Activated CD8-positive, alpha-beta T cell treated with anti-CD3 and anti-CD28 coated beads for 36 hours (primary cell): ENCODE results near the gene IDH2. TPM values are rescaled to one million over a fixed set of nuclear protein-coding genes. Genes with fewer than 3 reads are reported as not detected.

ENCODE experiments used
- ATAC-seq: fragments of 200-7000 bp; cut with Tn5 transposase; one replicate; pipeline ENCODE4 v1.10.0; 2021; ENCODE audit warnings: mild to moderate bottlenecking, moderate library complexity
- CTCF ChIA-PET: fragments of 350-600 bp; sonication (Branson Sonifier 250); formaldehyde crosslinking; loops from one replicate; lab custom pipeline; 2021; ENCODE audit warnings: antibody characterized with exemption; lab: Charles Lee
- POLR2A ChIA-PET: fragments of 350-600 bp; sonication (Branson Sonifier 250); formaldehyde crosslinking; loops from one replicate; lab custom pipeline; 2021; ENCODE audit warnings: antibody characterized with exemption; lab: Charles Lee
- DNase-seq: peaks from one replicate; pipeline ENCODE4 v3.0.0-alpha.2; 2020
- H3K27ac Mint-ChIP-seq: one replicate; pipeline ENCODE4 v1.8.0; 2021; ENCODE audit warnings: mild to moderate bottlenecking, mixed read lengths
- H3K27me3 Mint-ChIP-seq: one replicate; pipeline ENCODE4 v1.8.0; 2021; ENCODE audit warnings: mixed read lengths
- H3K36me3 Mint-ChIP-seq: one replicate; pipeline ENCODE4 v1.8.0; 2021; ENCODE audit warnings: low read depth, mixed read lengths
- H3K4me1 Mint-ChIP-seq: one replicate; pipeline ENCODE4 v1.8.0; 2021; ENCODE audit warnings: low read depth, mixed read lengths
- H3K4me3 Mint-ChIP-seq: one replicate; pipeline ENCODE4 v1.8.0; 2021; ENCODE audit warnings: mild to moderate bottlenecking, moderate library complexity, mixed read lengths
- H3K9me3 Mint-ChIP-seq: one replicate; pipeline ENCODE4 v1.8.0; 2021; ENCODE audit warnings: mixed read lengths
- CTCF ChIP-seq: fragments of 200-600 bp; IDR thresholded peaks from one replicate; pipeline ENCODE4 v1.8.0; 2022; ENCODE audit warnings: antibody characterized with exemption, mild to moderate bottlenecking
- intact Hi-C: fragments of 100-400 bp; cut with micrococcal nuclease; formaldehyde crosslinking; loops from one replicate; pipeline ENCODE4 v1.10.0; 2022
- total RNA-seq, 2 experiments: library from RNA; stranded (reverse); gene quantifications; one replicate each; pipeline ENCODE4 v1.2.3, GENCODE V29; 2021

IDH2 gene
- total RNA-seq, 2 experiments from 2014 or later: 171 to 180 TPM

DNA sequence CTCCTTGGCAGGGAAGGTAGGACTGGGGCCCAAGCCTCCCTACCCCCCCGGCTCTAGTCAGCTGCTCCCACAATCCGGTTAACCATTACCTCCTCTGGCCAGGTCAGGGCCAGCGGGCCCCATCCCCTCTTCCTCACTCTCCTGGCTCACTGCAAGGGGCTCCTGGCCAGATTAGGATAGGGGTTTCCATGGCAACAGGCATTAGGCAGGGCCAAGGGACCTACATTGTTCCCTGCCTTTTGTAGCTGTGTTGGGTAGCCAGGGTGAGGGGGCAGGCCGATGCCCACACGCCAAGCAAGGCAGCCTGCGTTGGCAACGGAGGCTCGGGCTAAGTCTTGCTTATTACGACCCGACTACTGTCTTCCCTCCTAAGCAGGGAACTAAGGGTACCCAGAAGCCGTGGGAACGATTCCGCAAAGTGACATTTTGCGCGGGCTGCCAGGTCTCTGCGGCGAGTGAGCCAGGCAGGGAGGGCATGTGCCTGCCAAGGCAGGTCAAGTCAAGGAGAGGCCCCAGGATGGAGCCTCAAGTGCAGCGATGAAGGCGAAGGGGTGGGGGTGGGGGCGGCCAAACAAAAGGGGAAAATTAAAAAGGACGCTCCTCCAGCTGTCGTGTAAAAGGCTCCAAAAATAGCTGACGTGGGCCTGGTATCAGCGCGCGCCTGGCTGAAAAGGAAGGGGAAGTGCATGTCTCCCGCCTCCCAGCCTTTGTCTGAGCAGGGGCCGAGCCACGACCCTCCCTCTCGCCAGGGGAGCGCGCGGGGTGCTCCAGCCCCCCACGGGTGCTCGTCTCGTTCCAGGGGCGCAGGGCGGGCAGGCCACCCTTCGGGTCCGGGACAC, 919 bp downstream of the IDH2 start:
- DNase-seq (peak; percentile 57), ATAC-seq (no peak)
- no peaks in the 10 kb centered on the region for H3K27me3 Mint-ChIP-seq
- H3K9me3 Mint-ChIP-seq: no peaks in the 10 kb centered on the region
- TF ChIP-seq CTCF: no peak
- ChIA-PET CTCF (interaction anchor here (1.0 to 2.5 kb wide), 3 partner anchors 17 to 226 kb away, joined by 3 to 7 read pairs (median 6); no protein-coding TSS in a partner anchor), POLR2A (interaction anchor here (0.8 to 2.8 kb wide), 6 partner anchors 16 to 207 kb away, joined by 3 to 14 read pairs (median 6); partner anchors contain the start of genes AP3S2, CIB1 and GDPGP1)
- H3K27ac Mint-ChIP-seq: peak overlapping the region; percentile 96
- H3K4me3 Mint-ChIP-seq: peak overlapping the region; percentile 91
- peaks cover 28% of the 10 kb centered on the region for H3K36me3 Mint-ChIP-seq
- intact Hi-C loops: no loop called here
- peaks cover 54% of the 10 kb centered on the region for H3K4me1 Mint-ChIP-seq

DNA sequence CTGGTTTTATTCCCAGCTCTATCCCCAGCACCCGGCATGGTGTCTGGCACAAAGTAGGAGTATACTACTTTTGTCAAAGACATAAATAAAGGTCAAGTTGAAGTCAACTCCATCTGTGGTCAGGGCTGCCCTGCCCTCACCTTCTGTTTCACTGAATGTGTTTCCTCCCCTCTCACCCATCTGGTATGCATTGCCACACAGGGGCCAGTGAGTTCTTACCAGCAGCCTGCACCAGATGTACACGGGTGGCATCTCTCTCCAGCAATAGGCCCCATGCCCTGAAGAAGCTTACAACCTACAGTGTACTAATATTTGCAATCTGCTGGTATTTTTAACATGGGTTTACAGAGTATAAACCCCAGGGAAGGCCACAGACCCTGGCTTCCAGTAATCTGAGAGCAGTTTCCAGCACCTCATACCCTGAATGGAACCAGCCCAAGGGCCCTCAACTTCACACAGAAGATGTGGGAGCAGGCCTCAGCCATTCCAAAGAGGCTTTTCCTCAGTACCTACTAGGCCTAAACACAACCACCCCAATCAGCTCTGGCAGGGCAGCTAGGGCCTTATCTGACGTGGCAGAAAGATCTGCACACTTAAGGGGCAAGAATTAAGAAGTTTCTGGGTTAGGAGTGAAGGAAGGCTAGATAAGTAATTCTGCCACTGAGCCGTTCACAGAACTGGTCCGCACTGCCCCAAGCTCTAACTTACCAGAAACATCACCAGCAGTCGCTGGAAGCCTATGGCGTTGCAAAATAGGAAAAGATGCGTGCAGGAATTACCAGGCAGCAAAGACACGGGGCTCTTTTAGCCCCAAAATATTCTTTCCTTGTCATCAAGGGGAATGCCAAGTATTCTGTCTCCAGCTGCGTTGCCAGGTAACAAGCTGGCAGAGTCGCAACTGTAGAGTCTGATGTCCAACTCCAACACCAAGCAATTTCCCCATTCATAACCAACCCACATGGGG, 2.1 kb downstream of the IDH2 start:
- CTCF ChIA-PET: interaction anchor here (0.8 to 2.0 kb wide), 3 partner anchors 202 to 360 kb away, joined by 3 to 6 read pairs (median 3); no protein-coding TSS in a partner anchor
- ATAC-seq (no peak), DNase-seq (peak; percentile 54)
- H3K9me3 Mint-ChIP-seq: peaks cover 2% of the 10 kb centered on the region
- peak overlapping the region; percentile 96 for H3K27ac Mint-ChIP-seq
- H3K4me3 Mint-ChIP-seq: peak overlapping the region; percentile 91
- H3K36me3 Mint-ChIP-seq: peaks cover 37% of the 10 kb centered on the region
- intact Hi-C loops: loop anchor here (5.0 kb wide), 1 partner anchor 208 kb away; the partner anchor contains the start of gene AP3S2
- H3K4me1 Mint-ChIP-seq: peaks cover 64% of the 10 kb centered on the region
- no peak for TF ChIP-seq CTCF
- POLR2A ChIA-PET: interaction anchor here (0.8 to 2.8 kb wide), 11 partner anchors 11 to 535 kb away, joined by 3 to 14 read pairs (median 3); partner anchors contain the start of genes AP3S2, CIB1, GDPGP1 and SEMA4B
- no peaks in the 10 kb centered on the region for H3K27me3 Mint-ChIP-seq

DNA sequence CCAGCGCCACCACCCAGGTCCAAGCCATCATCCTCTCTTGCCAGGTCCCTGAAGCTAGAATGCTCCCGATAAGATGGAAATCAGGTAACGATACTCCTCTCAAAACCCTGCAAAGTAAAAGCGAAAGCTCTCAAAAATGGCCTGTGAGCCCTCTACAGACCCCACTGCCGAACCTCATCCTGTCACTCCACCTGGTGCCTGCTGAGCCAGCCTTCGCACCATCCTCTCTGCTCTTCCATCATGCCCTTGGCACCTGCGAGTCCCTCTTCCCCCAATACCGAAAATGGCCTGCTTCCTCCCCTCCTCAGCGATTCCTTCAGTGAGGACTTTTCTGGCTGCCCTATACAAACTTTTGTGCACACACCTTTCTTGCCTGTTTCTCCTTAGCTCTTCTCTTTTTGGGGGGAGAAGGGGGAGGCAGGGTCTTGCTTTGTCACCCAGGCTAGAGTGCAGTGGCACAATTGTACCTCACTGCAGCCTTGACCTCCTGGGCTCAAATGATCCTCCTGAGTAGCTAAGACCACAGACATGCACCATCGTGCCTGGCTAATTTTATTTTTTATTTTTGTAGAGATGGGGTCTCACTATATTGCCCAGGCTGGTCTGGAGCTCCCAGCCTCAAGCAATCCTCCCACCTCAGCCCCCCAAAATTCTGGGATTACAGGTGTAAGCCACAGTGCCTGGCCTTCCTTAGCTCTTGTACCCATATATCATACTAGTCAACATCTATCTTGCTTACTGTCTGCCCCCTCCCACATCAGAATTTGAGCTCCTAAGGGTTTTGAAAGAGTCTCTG, 3.0 kb downstream of the IDH2 start:
- H3K27ac Mint-ChIP-seq: peak overlapping the region; percentile 96
- TF ChIP-seq CTCF: no peak
- peak; percentile 24 for ATAC-seq

GRCh38 chr15:90097475-90097874, 4.8 kb downstream of the IDH2 start:
- H3K4me3 Mint-ChIP-seq: peak overlapping the region; percentile 91
- H3K36me3 Mint-ChIP-seq: peaks cover 42% of the 10 kb centered on the region
- no peak for TF ChIP-seq CTCF
- DNase-seq: peak; percentile 83
- peak overlapping the region; percentile 96 for H3K27ac Mint-ChIP-seq
- H3K4me1 Mint-ChIP-seq: peaks cover 77% of the 10 kb centered on the region
- H3K9me3 Mint-ChIP-seq: peaks cover 2% of the 10 kb centered on the region
- ChIA-PET CTCF (interaction anchor here (2.0 kb wide), 1 partner anchor 11 kb away, joined by 9 read pairs; no protein-coding TSS in a partner anchor), POLR2A (no interaction called here)
- H3K27me3 Mint-ChIP-seq: no peaks in the 10 kb centered on the region
- intact Hi-C loops: loop anchor here (5.0 kb wide), 1 partner anchor 205 kb away; the partner anchor contains the start of gene AP3S2
- peak; percentile 66 for ATAC-seq

More for the DNA sequence above, 3.0 kb downstream of the IDH2 start:
- Mint-ChIP-seq H3K4me3 (peak overlapping the region; percentile 91), H3K36me3 (peaks cover 39% of the 10 kb centered on the region), H3K27me3 (no peaks in the 10 kb centered on the region), H3K4me1 (peaks cover 71% of the 10 kb centered on the region), H3K9me3 (peaks cover 2% of the 10 kb centered on the region)
- POLR2A ChIA-PET: interaction anchor here (0.9 to 2.8 kb wide), 10 partner anchors 10 to 534 kb away, joined by 3 to 14 read pairs (median 3); partner anchors contain the start of genes AP3S2, CIB1, GDPGP1 and SEMA4B
- intact Hi-C loops: loop anchor here (5.0 kb wide), 1 partner anchor 207 kb away; the partner anchor contains the start of gene AP3S2
- peak; percentile 70 for DNase-seq
- CTCF ChIA-PET: interaction anchor here (0.8 to 2.0 kb wide), 4 partner anchors 13 to 359 kb away, joined by 3 to 9 read pairs (median 4); no protein-coding TSS in a partner anchor
